Astrocyte of the cerebellum (primary cell): ENCODE data around the gene AMZ2.
A peak's percentile ranks its signal among the peaks of the same experiment; 100 is the strongest.
"Not testable (repeated sequence)": the region's sequence is repeated elsewhere in the genome, so short reads cannot be mapped to it uniquely, and the experiment has no call there.

Experiments
- DNase-seq: peaks from one replicate; pipeline ENCODE4 v3.0.0-alpha.2; 2011; ENCODE audit warnings: low read depth
- H3K4me3 ChIP-seq: 2 replicates; pipeline ENCODE4 v1.5.1; 2011; ENCODE audit warnings: mild to moderate bottlenecking, low read depth, low read length, moderate library complexity
- in situ Hi-C: cut with HindIII; loops from 2 replicates; pipeline ENCODE4 v1.10.0; 2017; ENCODE audit warnings: low sequenced_read_pairs
- TF ChIP-seq, protein P1 (sequence below): IDR thresholded peaks from 2 replicates; pipeline ENCODE4 v1.5.1; 2012; ENCODE audit warnings: low read length, low read depth, moderate library complexity, mild to moderate bottlenecking; ENCODE audit errors: missing control alignments

The AMZ2 gene

DNA sequence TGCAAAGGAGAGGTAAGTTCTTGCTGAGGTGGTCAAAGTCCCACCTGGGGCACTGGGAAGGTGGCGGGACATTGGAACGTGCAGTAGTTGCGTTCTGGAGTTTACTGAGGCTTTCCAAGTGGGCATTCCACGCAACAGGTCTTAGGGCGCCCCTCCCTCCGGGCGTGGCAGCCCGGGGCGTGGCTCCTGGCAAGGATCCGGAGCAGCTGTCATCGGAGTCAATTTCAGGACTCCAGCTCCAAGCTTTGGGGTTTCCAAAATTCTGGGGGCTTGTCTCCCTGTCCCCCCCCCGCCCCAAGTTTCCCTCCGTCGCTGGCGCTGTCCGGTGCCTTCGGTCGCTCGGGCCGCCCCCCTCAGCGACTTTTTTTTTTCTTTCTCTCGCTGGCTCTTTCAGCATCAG is 43.1 kb upstream of the AMZ2 start:
- TF ChIP-seq, protein P1, sequence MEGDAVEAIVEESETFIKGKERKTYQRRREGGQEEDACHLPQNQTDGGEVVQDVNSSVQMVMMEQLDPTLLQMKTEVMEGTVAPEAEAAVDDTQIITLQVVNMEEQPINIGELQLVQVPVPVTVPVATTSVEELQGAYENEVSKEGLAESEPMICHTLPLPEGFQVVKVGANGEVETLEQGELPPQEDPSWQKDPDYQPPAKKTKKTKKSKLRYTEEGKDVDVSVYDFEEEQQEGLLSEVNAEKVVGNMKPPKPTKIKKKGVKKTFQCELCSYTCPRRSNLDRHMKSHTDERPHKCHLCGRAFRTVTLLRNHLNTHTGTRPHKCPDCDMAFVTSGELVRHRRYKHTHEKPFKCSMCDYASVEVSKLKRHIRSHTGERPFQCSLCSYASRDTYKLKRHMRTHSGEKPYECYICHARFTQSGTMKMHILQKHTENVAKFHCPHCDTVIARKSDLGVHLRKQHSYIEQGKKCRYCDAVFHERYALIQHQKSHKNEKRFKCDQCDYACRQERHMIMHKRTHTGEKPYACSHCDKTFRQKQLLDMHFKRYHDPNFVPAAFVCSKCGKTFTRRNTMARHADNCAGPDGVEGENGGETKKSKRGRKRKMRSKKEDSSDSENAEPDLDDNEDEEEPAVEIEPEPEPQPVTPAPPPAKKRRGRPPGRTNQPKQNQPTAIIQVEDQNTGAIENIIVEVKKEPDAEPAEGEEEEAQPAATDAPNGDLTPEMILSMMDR = no peak
- no peak for DNase-seq
- in situ Hi-C loops = no loop called here

DNA sequence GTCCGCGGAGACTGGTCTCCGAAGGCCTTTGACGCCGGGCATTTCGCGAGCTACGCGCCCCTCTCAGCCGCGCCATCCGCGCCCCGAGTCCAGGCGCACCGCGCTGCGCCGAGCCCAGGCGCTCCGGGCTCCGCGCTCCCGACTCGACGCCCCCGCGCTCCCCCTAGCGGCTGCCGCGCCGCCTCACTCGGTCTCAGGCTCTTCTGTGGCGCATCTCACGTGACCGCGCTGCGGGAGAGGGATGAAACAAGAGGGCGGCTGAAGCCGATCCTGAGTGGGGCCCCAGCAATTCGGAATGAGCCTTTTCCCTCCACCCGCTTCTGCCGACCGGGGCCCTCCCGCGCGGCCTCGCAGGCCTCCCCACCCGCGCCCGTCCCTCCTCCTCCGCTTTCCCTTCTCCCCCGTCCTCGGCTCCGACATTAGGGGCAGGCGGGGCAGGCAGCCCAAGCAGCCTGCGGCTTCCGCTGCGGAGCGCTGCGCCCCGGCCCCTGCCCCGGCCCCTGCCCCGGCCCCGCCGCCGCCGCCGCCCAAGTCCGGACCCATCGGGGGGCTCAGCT is 42.5 kb upstream of the AMZ2 start:
- TF ChIP-seq, protein P1 = peak; percentile 69
- H3K4me3 ChIP-seq = peak overlapping the region; percentile 66
- in situ Hi-C loops = no loop called here
- DNase-seq = peak; percentile 49

More for the DNA sequence above, 43.1 kb upstream of the AMZ2 start:
- peak overlapping the region; percentile 66 for H3K4me3 ChIP-seq

DNA sequence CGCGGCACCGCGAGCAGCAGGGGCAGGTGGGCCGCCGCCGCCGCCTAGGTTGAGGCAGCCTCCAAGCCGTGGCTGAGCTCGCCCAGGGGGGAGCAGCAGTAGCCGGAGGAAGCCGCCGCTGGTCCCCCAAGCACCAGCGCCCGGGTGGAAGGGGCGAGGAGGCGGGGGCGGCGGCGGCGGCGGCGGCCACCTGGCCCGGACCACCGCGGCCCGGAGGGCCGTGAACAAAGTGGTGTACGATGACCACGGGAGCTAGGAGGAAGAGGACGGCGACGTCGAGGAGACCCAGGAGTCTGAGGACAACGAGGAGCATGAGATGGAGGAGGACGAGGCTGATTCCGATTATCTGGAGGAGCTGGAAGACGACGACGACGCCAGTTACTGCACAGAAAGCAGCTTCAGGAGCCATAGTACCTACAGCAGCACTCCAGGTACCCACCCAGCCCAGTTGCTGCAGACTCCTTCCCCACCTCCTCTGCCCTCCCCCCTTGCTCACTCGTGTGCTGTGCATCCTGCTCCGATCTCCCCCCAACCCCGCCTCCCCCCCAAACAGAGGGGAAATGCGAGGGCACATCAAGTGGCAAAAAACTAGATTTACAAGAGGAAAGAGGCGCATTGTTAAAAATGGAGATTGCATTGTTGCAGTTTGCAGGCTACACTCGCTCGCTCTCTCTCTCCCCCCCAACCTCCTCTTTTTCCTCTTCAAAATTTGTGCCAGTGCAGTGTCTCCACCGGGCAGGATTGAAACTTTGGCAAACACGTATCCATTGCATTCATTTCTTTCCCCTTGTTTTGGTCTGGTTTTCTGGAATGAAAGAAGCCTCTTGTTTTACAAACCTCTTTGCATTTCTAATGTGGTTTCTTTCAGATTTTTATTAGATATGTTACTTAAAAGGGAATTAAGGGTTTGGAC is 41.8 kb upstream of the AMZ2 start:
- in situ Hi-C loops = no loop called here
- TF ChIP-seq, protein P1 = no peak
- peak overlapping the region; percentile 66 for H3K4me3 ChIP-seq
- DNase-seq = no peak

DNA sequence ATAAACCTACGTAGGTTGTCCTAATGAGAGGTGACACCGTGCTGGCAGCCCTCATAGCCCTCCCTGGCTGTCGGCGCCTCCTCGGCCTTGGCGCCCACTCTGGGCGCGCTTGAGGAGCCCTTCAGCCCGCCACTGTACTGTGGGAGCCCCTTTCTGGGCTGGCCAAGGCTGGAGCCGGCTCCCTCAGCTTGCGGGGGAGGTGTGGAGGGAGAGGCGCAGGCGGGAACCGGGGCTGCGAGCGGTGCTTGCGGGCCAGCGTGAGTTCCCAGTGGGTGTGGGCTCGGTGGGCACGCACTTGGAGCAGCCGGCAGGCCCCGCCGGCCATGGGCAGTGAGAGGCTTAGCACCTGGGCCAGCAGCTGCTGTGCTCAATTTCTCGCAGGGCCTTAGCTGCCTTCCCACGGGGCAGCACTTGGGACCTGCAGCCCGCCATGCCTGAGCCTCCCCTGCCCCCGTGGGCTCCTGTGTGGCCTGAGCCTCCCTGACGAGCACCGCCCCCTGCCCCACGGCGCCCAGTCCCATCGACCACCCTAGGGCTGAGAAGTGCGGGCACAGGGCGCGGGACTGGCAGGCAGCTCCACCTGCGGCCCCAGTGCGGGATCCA is 40.1 kb upstream of the AMZ2 start:
- peak overlapping the region; percentile 66 for H3K4me3 ChIP-seq
- TF ChIP-seq, protein P1 = no peak
- in situ Hi-C loops = no loop called here
- DNase-seq = no peak

DNA sequence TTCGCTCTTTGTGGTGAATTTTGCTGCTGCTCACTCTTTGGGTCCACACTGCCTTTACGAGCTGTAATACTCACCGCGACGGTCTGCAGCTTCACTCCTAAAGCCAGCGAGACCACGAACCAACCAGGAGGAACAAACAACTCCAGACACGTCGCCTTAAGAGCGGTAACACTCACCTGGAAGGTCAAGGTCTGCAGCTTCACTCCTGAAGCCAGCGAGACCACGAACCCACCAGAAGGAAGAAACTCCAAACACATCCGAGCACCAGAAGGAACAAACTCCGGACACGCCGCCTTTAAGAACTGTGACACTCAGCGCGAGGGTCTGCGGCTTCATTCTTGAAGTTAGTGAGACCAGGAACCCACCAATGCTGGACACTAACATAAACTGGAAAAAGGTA is 39.2 kb upstream of the AMZ2 start:
- in situ Hi-C loops, DNase-seq, H3K4me3 ChIP-seq: not testable (repeated sequence)

DNA sequence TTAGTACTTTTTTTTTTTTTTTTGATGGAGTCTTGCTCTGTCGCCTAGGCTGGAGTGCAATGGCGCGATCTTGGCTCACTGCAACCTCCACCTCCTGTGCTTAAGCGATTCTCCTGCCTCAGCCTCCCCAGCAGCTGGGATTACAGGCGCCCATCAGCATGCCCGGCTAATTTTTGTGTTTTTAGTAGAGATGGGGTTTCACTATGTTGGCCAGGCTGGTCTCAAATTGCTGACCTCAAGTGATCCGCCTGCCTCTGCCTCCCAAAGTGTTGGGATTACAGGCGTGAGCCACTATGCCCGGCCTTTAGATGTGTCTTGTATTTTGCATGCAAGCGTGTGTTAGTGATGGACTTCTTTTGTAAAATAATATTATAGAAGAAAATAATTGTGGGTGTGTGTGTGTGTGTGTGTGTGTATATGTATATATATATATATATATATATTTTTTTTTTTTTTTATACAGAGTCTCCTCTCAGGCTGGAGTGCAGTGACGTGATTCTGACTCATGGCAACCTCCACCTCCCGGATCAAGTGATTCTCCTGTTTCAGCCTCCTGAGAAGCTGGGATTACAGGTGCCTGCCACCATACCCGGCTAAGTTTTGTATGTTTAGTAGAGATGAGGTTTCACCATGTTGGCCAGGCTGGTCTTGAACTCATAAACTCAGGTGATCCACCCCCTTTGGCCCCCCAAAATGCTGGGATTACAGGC is 38.5 kb upstream of the AMZ2 start:
- DNase-seq, H3K4me3 ChIP-seq, in situ Hi-C loops: not testable (repeated sequence)

DNA sequence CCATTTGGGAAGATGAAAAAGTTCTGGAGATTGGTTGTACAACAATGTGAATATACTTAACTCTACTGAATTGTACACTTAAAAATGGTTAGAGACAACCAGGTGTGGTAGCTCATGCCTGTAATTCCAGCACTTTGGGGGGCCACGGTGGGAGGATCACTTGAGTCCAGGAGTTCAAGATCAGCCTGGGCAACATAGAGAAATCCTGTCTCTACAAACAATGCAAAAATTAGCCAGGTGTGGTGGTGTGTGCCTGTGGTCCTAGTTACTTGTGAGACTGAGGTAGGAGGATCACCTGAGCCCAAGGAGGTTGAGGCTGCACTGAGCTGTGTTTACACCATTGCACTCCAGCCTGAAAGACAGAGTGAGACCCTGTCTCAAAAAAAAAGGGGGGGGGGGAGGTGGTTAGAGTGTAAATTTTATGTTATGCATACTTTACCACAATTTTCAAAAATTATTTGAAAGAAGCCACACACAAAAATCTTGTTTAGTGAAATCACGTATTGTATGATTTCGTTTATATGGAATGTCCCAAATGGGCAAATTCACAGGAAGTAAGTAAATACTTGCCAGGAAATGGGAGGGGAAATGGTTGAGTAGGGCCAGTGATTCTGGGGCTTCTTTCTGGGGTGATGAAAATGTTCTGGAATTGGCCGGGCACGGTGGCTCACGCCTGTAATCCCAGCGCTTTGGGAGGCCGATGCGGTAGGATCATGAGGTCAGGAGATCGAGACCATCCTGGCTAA is 37.1 kb upstream of the AMZ2 start:
- TF ChIP-seq, protein P1 = no peak
- DNase-seq = no peak
- in situ Hi-C loops = no loop called here
- H3K4me3 ChIP-seq = no peak overlapping the region

DNA sequence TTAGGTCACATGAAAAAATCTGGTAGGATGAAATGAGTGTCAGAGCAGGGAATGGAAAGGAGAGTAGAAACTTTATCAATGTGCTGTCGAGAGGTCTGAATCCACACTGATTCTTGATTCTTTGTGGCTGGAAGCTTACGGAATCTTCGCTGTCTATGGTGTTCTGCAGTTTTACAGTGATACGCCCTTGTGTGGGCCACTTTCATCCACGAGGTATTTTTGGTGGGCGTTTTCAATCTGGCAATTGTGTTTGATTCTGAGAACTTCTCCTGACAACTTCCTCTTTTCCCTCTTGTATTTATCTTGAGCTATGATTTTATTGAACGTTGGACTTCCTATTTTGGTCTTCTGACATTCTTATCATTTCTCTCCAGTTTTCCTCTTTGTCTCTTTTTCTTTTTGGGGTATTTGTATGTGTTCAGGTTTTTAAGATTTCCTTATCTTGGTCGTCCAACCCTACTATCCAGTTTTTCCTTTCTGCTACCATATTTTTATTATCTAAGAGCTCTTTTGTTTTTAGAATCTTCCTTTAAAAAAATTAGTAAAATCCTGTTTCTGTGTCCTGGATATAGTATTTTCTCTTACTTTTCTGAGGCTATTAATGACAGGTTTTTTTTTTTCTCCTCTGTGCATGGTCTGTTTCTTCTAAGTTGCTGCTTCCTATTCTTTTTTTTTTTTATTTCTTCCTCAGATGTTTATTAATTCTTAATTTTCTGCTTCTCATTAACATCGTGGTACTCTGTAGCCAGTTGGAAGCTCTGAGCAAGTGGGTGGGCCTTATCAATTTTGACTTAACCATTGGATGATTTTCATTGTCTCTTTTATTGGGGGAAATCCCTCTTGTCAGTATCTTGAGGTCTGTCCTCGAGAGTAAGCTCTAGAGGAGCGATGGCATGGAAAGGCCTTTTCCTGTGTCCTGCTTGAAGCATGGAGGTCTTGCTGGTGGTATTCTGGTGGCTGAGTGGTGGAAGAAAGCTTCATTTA is 34.1 kb upstream of the AMZ2 start:
- in situ Hi-C loops, DNase-seq, H3K4me3 ChIP-seq: not testable (repeated sequence)

DNA sequence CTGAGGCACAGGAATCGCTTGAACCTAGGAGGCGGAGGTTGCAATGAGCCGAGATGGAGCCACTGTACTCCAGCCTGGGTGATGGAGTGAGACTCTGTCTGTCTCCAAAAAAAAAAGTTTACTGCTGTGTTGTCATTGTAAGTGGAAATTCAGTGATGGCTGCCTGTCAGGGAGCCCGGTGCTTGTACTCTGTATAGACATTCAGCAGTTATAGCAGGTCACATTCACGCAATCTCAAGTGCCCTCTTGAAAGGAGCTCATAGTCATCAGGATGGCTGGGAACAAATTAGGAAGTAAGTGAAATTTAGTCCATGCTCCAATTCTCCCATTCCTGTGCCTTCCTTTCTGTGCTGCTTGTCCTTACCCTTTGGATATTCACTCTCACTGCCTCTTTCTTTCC is 32.4 kb upstream of the AMZ2 start:
- in situ Hi-C loops, H3K4me3 ChIP-seq, DNase-seq: not testable (repeated sequence)
